HG03521 (cell line): ENCODE data around the gene PLAAT1.

Experiments
- ATAC-seq: cut with Tn5 transposase; IDR thresholded peaks from one replicate; pipeline ENCODE4 v1.9.1; 2021; ENCODE audit warnings: mild to moderate bottlenecking, moderate library complexity; ENCODE audit not compliant: unreplicated experiment

PLAAT1 gene

DNA sequence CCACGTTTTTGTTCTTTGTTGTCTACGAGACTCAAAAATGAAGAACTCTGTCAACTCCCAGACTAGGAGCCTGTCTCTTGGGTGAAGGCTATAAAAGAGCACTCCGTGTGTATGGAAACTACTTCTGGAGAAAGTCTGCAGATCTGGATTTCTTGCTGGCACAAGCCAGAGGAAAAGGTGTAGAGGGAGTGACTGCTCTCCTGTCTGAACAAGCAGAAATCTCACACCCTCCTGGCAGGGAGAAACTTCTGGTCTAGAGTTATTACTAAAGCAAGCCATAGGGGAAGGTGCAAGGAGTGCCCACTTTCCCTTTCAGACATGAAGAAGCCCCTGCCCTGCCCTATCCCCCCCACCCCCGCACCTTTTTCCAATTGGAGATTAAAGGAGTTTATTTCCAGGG, 9.5 kb downstream of the PLAAT1 start:
- no peak for ATAC-seq

DNA sequence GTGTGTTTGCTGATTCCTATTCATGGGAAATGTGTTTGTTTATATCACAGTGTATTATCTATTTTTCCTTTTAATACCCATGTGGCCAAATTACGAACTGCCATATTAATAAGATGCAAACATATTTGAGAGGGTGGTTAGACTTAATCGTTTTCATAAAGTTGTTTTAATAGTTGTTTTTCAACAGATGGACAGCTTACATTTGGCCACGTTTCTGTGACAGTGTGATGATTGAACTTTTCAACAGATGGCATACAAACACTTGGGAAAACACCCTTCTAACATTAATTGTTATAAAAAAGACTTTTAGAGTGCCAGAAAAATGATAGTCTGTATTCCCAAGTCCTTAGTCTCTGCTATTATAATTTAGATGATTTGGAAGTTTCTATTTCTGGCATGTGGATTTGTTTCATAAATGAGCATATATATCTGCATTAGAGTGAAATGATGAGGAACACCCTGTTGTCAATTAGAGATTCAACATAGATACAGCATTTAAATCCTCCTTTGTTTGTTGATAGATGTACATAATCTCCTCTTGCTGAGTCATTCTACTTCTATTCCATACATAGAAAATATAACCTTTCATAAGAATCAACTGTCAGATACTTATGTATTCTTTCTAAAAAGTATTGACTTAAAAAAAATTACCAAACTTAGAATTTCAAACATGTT, 13.1 kb downstream of the PLAAT1 start:
- no peak for ATAC-seq

DNA sequence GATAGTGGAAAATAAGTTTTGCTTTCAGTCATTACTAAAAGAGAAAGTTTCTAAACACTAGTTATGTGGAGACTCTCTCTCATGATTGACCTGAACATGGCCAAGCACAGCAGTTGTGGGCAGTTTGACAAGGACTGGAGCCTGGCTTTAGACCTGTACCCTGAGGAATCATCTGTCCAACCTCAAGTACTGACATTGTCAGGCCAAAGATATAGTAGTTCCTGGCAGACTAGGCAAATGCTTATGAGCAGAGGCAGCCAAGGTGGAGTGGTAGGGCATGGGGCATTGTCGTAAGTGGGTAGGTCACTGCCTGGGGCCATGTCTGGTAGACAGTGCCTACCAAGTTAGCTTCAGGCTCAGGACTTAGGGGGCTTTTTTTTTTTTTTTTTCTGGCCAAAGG, 20.9 kb downstream of the PLAAT1 start:
- no peak for ATAC-seq

DNA sequence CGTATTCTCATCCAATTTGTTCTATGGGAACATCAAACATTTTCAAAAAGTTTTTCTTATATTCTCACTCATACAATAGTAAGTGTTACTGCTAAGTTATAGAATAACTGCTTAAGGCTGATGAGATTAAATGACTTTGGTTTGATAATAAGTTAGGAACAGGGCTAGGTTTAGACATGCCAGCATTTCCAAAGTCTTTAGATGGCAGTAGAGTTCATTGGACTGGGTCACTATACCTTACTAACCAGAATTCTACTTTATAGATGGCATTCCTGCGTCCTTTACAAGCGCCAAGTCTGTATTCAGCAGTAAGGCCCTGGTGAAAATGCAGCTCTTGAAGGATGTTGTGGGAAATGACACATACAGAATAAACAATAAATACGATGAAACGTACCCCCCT, 21.7 kb downstream of the PLAAT1 start:
- no peak for ATAC-seq

DNA sequence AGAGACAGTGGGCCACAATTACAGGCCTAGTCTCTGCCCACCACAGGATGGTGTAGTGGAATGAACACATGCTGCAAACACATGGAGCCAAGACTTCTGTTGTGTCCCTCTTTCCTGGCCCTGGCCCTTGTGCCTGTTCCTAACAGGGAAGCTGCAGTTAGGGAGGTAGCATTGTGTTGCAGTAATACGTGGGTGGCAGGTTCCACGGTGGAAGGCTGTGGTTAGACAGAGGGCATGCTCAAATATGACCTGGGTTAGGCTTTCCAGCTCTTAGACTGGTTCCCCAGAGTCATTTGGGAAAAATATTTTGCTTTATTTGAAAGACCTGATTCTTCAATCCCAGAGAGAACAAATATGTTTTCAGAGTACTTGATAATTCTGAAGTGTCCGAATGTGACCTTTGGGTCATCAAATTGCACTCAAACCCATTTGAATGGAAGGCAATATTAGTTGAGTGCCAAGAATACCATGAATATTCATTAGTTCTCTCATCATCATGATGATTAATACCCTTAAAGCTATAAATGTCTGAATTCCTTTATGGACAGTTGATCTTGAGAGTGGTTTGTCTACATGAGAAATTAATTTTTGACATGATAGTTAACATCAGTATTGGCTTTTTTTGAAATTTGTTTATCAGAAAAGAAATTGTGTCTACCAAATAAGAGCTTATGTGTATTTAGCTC, 28.5 kb downstream of the PLAAT1 start:
- no peak for ATAC-seq

DNA sequence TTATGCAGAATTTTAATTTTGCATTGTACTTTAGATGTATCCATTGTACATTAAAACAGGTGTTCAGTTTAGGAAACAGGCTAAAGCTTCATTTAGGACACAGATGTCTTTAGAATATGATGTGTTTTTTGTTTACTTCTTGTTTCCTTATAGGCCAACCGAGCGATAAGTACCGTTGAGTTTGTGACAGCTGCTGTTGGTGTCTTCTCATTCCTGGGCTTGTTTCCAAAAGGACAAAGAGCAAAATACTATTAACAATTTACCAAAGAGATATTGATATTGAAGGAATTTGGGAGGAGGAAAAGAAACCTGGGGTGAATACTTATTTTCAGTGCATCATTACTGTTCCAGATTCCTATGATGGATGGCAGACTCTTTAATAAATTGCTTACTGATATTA, 29.4 kb downstream of the PLAAT1 start:
- no peak for ATAC-seq

DNA sequence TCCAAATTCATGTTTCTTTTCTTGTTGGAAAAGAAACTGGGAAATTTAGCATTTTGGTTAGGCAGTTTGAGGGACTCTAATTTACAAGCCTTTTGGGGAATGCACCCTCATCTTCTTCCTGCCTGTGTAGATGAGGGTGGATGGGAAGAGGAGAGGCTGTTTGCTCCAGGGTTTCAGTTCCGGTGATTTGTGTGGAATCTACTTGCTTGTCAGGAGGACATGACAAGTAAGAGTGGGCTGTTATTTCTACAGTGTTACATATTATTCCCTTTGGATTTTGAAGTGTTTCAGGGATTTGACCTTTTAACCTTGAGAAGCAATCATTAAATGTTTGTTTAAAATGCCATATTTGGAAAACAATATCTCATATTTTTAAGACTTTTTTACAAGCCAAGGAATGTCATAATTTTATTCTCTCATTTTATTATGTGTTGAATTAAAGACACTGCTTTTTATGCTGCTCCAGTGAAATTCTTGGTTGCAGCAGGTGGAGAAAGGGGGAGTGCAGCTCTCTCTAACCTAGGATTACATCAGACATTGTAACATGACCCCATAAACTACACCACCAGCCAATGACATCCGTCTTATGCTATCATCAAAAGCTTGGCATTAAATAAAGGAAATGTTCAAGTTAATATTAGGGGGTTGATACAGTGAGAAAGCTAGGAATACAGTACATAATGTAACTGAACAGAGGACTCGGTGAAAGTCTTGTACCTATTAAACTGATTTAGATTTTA, 30.2 kb downstream of the PLAAT1 start:
- ATAC-seq: no peak

DNA sequence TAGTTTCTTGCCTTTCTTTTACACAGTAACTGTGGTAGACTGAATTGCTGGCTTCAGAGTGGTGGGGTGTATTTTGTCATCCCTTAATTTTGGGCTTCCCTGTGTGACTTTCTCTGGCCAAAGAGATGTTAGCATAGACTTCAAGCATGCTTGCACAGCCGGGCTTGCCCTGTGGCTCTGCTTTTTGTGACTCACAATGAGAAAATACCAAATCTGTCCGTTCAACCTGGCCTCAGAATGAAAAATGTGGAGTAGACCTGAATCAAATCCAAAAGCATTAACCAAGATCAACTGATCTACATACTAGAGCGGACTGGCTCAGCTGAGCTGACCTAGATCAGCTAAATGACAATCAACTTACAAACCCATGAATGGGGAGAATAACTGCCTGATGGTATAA, 51.4 kb downstream of the PLAAT1 start:
- no peak for ATAC-seq

DNA sequence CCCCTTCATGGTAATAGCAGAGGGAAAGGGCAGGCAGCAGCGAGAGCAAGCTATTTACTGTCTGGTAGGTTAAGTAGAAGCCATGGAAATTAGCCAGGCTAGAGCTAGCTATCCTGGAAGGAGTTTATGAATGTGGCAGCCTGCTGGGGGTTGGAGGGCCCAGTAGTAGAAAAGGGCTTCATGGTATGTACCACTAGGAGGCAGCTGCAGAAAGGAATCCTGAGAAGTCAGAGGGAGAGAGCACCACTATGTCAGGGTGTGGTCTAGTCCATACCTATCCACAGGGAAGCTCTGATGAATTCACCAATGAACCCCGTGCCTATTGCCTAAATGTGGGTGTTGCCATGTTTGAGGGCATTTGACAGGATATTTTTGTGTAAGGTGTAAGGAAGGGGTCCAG, 55.0 kb downstream of the PLAAT1 start:
- no peak for ATAC-seq

DNA sequence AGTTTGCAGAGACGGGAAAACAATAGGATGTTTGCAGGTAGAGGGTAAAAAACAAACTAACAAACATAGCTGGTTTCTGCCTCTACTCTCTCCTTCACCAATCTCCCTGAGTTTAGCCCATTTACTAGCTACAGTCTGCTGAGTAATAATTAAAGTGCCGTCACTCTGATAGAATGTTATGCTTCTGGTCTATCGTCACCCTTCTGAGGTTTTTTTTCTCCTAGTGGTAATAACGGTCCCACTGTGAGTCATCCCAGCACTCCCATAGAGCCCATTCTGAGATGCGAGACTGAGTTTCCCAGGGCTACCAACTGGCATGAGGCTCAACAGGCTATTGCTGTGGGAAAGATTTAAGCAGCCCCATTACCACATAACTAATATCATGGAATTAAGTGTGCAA, 56.4 kb downstream of the PLAAT1 start:
- no peak for ATAC-seq

DNA sequence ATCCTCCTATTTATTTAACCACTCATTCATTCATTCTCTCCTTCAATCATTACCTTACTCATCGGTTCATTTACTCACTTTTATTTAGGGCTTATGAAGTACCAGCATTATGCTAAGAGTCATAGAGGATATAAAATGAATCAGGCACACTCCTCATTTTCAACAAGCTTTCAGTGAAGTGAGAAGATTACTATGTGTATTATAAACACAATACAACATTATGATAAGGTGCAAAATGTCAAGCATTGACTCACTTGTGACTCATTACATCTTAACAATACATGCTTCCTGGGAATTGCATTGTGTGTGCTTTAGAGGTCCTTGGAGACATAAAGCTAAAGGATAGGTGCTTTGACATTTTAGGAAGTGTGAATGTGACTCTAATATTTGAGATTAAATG, 60.4 kb downstream of the PLAAT1 start:
- ATAC-seq: no peak

DNA sequence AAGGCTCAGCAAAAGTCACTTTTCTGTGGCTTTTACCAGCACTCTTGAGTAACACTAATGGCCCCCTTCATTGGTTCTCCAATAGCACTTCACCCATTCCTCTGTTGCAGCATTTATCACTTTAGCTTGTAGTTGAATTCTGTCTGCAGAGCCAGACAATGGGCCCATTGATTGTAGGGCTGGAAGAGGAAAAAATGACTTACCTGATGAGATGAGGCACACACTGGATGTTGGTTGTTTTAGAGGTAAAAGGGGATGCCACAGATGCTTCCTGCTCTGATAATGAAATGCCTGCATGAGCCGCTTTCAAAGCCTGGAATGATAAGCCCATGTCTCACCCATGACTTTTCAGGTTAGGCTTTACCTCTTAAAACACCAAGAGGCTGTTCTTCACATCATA, 64.3 kb downstream of the PLAAT1 start:
- ATAC-seq: no peak

DNA sequence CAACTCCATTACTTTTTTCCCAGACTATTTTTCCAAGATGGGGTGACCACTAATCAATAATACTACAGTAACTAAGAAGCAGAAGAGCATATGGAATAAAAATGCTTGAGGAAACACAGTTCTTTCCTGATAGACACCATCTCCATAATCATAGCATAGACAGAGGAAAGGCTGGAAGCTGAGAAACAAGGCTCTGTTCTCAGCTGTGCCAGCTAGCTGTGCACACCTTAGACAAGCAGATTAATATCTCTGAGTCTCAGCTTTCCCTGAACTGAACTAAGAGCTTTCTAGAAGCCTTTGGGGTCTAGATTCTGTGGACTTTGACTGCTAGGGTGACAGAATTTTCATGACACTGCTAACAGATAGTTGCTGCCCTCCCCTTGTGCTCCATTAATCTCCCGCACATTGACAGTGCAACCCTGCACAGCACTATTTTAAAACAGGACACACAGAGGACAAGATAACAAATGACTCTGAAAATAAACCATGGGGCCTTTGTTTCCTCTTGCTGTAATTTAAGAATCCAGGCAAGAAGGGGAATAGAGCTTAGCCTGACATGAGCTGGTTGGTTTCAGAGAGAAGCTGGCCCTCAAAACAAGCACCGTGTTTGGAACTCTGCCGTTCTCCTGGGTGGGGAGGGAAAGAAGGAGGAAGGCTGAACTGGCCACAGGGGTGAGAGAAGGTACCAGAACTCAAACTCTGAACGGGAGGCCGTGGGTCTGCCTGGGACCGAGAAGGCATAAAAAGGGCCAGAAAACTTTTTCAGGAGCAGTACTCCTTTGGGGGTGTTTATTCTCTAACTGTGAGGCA, 70.1 kb downstream of the PLAAT1 start:
- ATAC-seq: no peak

DNA sequence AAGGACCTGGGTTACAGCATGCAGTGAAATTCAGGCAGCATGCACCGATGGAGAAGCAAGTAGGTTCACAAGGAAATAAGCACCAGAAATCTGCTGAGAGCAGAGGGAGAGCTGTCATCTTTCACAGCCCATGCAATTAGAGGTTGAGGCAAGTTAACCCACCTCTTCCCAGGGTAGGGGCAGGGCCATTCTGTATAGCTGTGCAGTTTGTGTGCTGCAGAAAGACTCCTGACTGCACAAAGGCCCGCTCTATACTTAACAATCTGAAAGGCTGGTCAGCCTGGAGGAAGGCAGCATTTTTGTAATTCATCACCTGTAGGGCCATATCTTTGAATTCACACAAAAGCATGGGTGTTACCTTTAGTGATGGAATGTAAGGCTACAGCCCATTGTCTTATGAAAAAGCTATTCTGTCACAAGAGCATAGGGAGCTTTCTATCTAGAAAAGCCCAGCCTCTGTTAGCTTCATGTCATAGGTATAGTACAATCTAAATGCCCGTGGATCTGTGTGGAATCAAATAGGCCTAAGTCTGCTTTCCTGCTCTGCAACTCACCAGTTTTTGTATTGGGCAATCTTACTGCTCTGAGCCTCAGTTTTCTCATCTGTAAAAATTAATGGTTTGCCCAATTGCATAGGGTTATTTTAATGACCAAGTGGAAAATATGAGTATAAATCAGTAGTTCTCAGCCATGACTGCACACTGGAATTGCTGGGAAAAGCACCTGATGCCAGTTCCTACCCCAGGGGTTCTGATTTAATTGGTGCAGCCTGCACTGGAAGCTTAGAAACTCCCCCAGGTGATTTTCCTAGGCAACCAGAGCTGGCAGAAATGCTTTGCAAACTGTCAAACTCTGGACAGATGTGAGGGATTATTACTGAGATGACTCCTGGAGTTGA, 72.3 kb downstream of the PLAAT1 start:
- no peak for ATAC-seq

DNA sequence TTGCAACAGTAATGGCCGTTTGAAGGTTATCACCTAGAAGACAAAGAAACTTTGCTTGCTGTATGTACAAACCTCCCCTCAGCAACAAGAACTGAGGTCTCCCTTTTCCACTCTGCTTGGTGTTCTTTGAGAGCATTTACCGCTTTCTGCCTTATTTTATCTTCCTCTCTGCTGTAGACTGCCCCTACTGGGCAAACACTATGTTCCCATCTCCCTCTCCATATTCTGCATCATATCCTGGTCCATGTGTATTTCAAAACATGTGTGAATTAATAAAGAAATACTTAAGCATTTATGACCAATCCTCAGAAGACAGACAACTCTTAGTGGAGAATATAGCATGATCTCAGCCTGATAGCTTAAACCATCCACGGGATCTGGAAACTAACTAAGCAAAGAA, 73.1 kb downstream of the PLAAT1 start:
- no peak for ATAC-seq

DNA sequence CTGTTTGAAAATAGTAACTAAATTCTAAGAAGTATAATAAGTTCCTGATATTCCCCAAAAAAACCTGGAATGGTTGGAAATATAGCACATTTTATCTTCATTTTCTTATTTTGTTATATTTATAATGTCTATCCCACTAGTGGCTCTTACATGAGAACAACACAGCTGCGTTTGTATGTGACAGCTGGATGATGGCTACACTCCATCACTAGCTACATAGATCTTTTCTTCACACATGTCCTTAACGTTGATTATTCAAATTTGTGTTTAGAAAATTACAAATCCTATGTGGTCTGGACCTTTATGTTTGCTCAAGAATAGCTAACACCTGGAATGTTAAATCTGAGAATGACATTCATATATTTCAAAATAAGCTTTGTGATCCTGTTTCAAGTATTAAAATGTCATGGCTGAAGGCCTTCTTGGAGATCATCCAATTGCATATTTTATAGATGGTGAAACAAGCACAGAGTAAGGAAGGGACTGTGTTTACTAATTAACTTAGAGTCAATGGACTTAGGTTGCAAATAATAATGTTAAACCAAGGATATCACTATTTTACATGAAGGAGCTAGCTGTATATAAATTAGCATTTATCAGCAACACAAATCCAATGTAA, 76.8 kb downstream of the PLAAT1 start:
- ATAC-seq: no peak
